HFF-Myc (cell line): Measurements from ENCODE around the gene SLC39A3.
"Not testable (repeated sequence)": the region's sequence is repeated elsewhere in the genome, so short reads cannot be mapped to it uniquely, and the experiment has no call there.

Experiments
- DNase-seq: peaks from one replicate; pipeline ENCODE4 v3.0.0-alpha.2; 2011; ENCODE audit warnings: low read depth; ENCODE audit errors: extremely low read depth
- H3K4me3 ChIP-seq: replicated peaks from 2 replicates; pipeline ENCODE4 v1.5.1; 2011; ENCODE audit warnings: low read depth, mild to moderate bottlenecking, control low read depth, low read length
- CTCF ChIP-seq: IDR thresholded peaks from 2 replicates; pipeline ENCODE4 v1.5.1; 2012; ENCODE audit warnings: mild to moderate bottlenecking, low read depth, low read length, control low read depth; ENCODE audit errors: missing control alignments

The SLC39A3 gene

GRCh38 chr19:2717638-2718541, 21.9 kb downstream of the SLC39A3 start:
- TF ChIP-seq CTCF: no peak
- no peak for DNase-seq
- no peak overlapping the region for H3K4me3 ChIP-seq

- H3K4me3 ChIP-seq: no peak overlapping the region
- no peak for DNase-seq
- TF ChIP-seq CTCF: no peak
Observed at GRCh38 chr19:2716722-2717637, 22.8 kb downstream of the SLC39A3 start.

- DNase-seq: no peak
- H3K4me3 ChIP-seq: no peak overlapping the region
- TF ChIP-seq CTCF: no peak
Observed at GRCh38 chr19:2716275-2716650, 23.6 kb downstream of the SLC39A3 start.

- no peak overlapping the region for H3K4me3 ChIP-seq
- TF ChIP-seq CTCF: no peak
- no peak for DNase-seq
Observed at GRCh38 chr19:2715470-2716274, 24.1 kb downstream of the SLC39A3 start.

GRCh38 chr19:2714531-2715269, 25.1 kb downstream of the SLC39A3 start:
- no peak overlapping the region for H3K4me3 ChIP-seq
- no peak for DNase-seq
- no peak for TF ChIP-seq CTCF

- not testable (repeated sequence) for H3K4me3 ChIP-seq, DNase-seq
Observed at GRCh38 chr19:2714102-2714501, 25.7 kb downstream of the SLC39A3 start.

- H3K4me3 ChIP-seq, DNase-seq: not testable (repeated sequence)
Observed at GRCh38 chr19:2713170-2713569, 26.6 kb downstream of the SLC39A3 start.
